ENCODE measurements around the gene NAXE. TPM values are rescaled to one million over a fixed set of nuclear protein-coding genes. Genes with fewer than 3 reads are reported as not detected.
A peak's percentile ranks its signal among the peaks of the same experiment; 100 is the strongest.

NAXE gene
- polyA plus RNA-seq, 1 experiment = 29.9 TPM

GRCh38 chr1:156623946-156624813 lies 32.6 kb downstream of the NAXE start:
- TF ChIP-seq CTCF (IDR thresholded peaks at IDR 0.05; ENCODE audit: low read depth, low read length) = peak; percentile 40; the same call in 1 of the 2 replicates
- peak overlapping the region; percentile 35; the same call in 1 of the 2 replicates for H3K4me3 ChIP-seq (ENCODE audit: low read depth, low read length)
- peaks cover 54% of the 10 kb centered on the region for H3K27me3 ChIP-seq (ENCODE audit: control insufficient read depth, insufficient read depth, low read length)
- no peak for DNase-seq (ENCODE audit: low read depth, low spot score)
- POLR2A ChIA-PET = interaction anchor here (0.5 to 1.0 kb wide), 2 partner anchors 16 to 35 kb away, joined by 3 to 4 read pairs; no protein-coding TSS in a partner anchor
- H3K27ac ChIP-seq (ENCODE audit: low read depth, low read length) = no peak overlapping the region
- CTCF ChIA-PET = interaction anchor here (0.6 to 6.5 kb wide), 14 partner anchors 9 to 238 kb away, joined by 3 to 175 read pairs (median 4); partner anchors contain the start of genes CRABP2 and NES
- H3K9me3 ChIP-seq (ENCODE audit: control insufficient read depth, insufficient read depth, low read length) = no peaks in the 10 kb centered on the region; the same call in 1 of the 2 replicates

GRCh38 chr1:156624814-156625435 lies 33.3 kb downstream of the NAXE start:
- no peak for TF ChIP-seq CTCF (IDR thresholded peaks at IDR 0.05; ENCODE audit: low read depth, low read length)
- no peak for DNase-seq (ENCODE audit: low read depth, low spot score)
- ChIA-PET CTCF (interaction anchor here (0.7 to 6.5 kb wide), 8 partner anchors 13 to 179 kb away, joined by 3 to 175 read pairs (median 6); partner anchors contain the start of genes ISG20L2, METTL25B and NES), POLR2A (interaction anchor here (0.5 kb wide), 1 partner anchor 17 kb away, joined by 3 read pairs; no protein-coding TSS in a partner anchor)
- H3K9me3 ChIP-seq (ENCODE audit: control insufficient read depth, insufficient read depth, low read length) = no peaks in the 10 kb centered on the region; the same call in 1 of the 2 replicates
- H3K27me3 ChIP-seq (ENCODE audit: control insufficient read depth, insufficient read depth, low read length) = peaks cover 46% of the 10 kb centered on the region
- no peak overlapping the region for H3K27ac ChIP-seq (ENCODE audit: low read depth, low read length)
- H3K4me3 ChIP-seq (ENCODE audit: low read depth, low read length) = peak overlapping the region; percentile 35; the same call in 1 of the 2 replicates

- H3K27ac ChIP-seq (ENCODE audit: low read depth, low read length) = no peak overlapping the region
- peaks cover 46% of the 10 kb centered on the region for H3K27me3 ChIP-seq (ENCODE audit: control insufficient read depth, insufficient read depth, low read length)
- DNase-seq (ENCODE audit: low read depth, low spot score) = no peak
- no peaks in the 10 kb centered on the region; the same call in 1 of the 2 replicates for H3K9me3 ChIP-seq (ENCODE audit: control insufficient read depth, insufficient read depth, low read length)
- CTCF ChIA-PET = interaction anchor here (0.5 to 6.5 kb wide), 8 partner anchors 13 to 181 kb away, joined by 3 to 175 read pairs (median 8); partner anchors contain the start of genes ISG20L2, METTL25B and NES
- POLR2A ChIA-PET = no interaction called here
- peak; percentile 80 for TF ChIP-seq CTCF (IDR thresholded peaks at IDR 0.05; ENCODE audit: low read depth, low read length)
- no peak overlapping the region for H3K4me3 ChIP-seq (ENCODE audit: low read depth, low read length)
These were observed 34.0 kb downstream of the NAXE start for GRCh38 chr1:156625436-156626078.

GRCh38 chr1:156626079-156626438 lies 34.5 kb downstream of the NAXE start:
- no peak for TF ChIP-seq CTCF (IDR thresholded peaks at IDR 0.05; ENCODE audit: low read depth, low read length)
- no peak for DNase-seq (ENCODE audit: low read depth, low spot score)
- ChIA-PET CTCF (interaction anchor here (0.5 to 6.5 kb wide), 19 partner anchors 8 to 181 kb away, joined by 3 to 175 read pairs (median 7); partner anchors contain the start of genes ISG20L2, METTL25B and NES), POLR2A (no interaction called here)
- Histone ChIP-seq H3K4me3 (ENCODE audit: low read depth, low read length) (no peak overlapping the region), H3K27ac (ENCODE audit: low read depth, low read length) (no peak overlapping the region), H3K9me3 (ENCODE audit: control insufficient read depth, insufficient read depth, low read length) (no peaks in the 10 kb centered on the region; the same call in 1 of the 2 replicates), H3K27me3 (ENCODE audit: control insufficient read depth, insufficient read depth, low read length) (peaks cover 48% of the 10 kb centered on the region)
